Endothelial cell of umbilical vein (primary cell): ENCODE measurements around the gene CELF2. TPM values are rescaled to one million over a fixed set of nuclear protein-coding genes. Genes with fewer than 3 reads are reported as not detected.

Experiments used
- BruUV-seq: library from RNA; stranded (reverse); fragments of 400-500 nt; replicated peaks from 2 replicates; lab custom pipeline; 2021; lab: Mats Ljungman, UMichigan
- CTCF ChIA-PET: fragments of 300-600, 350-600 bp; sonication (Branson Sonifier 250); formaldehyde crosslinking; loops from one replicate; lab custom pipeline; 2021; ENCODE audit warnings: antibody characterized with exemption, inconsistent platforms; lab: Charles Lee
- POLR2A ChIA-PET: fragments of 300-600, 350-600 bp; sonication (Branson Sonifier 250); formaldehyde crosslinking; loops from one replicate; lab custom pipeline; 2021; ENCODE audit warnings: antibody characterized with exemption, inconsistent platforms; lab: Charles Lee
- DNase-seq: peaks from one replicate; pipeline ENCODE4 v3.0.0-alpha.2; 2011; ENCODE audit warnings: low read depth, low spot score
- FAIRE-seq: peaks from 2 replicates; lab custom pipeline; 2011; peaks lifted over from hg19 to GRCh38; lab: Jason Lieb, UNC
- H2AFZ ChIP-seq: 2 replicates; pipeline ENCODE4 v1.6.0; 2012; ENCODE audit warnings: low read depth, low read length, control low read depth, inconsistent platforms
- H3K27ac ChIP-seq: 2 replicates; pipeline ENCODE4 v1.5.1; 2011; ENCODE audit warnings: low read depth, mild to moderate bottlenecking, control low read depth, low read length, moderate library complexity; ENCODE audit not compliant: insufficient read depth
- H3K27me3 ChIP-seq, 2 experiments: 2 replicates each; pipeline versions ENCODE4 v1.6.0 to v1.6.1; 2011; ENCODE audit warnings: low read length in 2 of 2, mixed read lengths in 1 of 2; ENCODE audit not compliant: control insufficient read depth in 2 of 2, insufficient read depth in 2 of 2
- H3K36me3 ChIP-seq, 2 experiments: 2 replicates in 1 of 2; 3 replicates in 1 of 2; pipeline ENCODE4 v1.5.1; 2011; ENCODE audit warnings: low read length in 2 of 2, mild to moderate bottlenecking in 1 of 2, moderate library complexity in 1 of 2; ENCODE audit not compliant: control insufficient read depth in 2 of 2, insufficient read depth in 2 of 2; ENCODE audit errors: extremely low read depth in 1 of 2
- H3K4me1 ChIP-seq: 3 replicates; pipeline ENCODE4 v1.5.1; 2011; ENCODE audit warnings: mild to moderate bottlenecking, low read length; ENCODE audit not compliant: control insufficient read depth, insufficient read depth; ENCODE audit errors: extremely low read depth
- H3K4me2 ChIP-seq: 2 replicates; pipeline ENCODE4 v1.6.1; 2011; ENCODE audit warnings: low read length, control low read depth, mixed read lengths; ENCODE audit not compliant: insufficient read depth
- H3K4me3 ChIP-seq, 3 experiments: fragments of 200-600 bp in 1 of 3; sonication (generic), shearing (Covaris generic) in 1 of 3; replicated peaks in 1 of 3; 2 replicates each; pipeline ENCODE4 v1.5.1; 2011 to 2016; ENCODE audit warnings: control low read depth in 3 of 3, low read length in 3 of 3, mild to moderate bottlenecking in 2 of 3, inconsistent platforms in 1 of 3, low read depth in 1 of 3, moderate library complexity in 1 of 3; ENCODE audit not compliant: insufficient read depth in 1 of 3
- H3K79me2 ChIP-seq: 2 replicates; pipeline ENCODE4 v1.6.0; 2012; ENCODE audit warnings: low read length, inconsistent platforms; ENCODE audit not compliant: control insufficient read depth, insufficient read depth
- H3K9ac ChIP-seq: replicated peaks from 2 replicates; pipeline ENCODE3; 2011; ENCODE audit warnings: low read length, control low read depth; ENCODE audit not compliant: insufficient read depth; ENCODE audit errors: extremely low read depth
- H3K9me1 ChIP-seq: replicated peaks from 3 replicates; pipeline ENCODE4 v1.6.0; 2011; ENCODE audit warnings: mild to moderate bottlenecking, low read length; ENCODE audit not compliant: control insufficient read depth, insufficient read depth; ENCODE audit errors: extremely low read depth
- H3K9me3 ChIP-seq: replicated peaks from 2 replicates; pipeline ENCODE4 v1.5.1; 2012; ENCODE audit warnings: low read length, inconsistent platforms; ENCODE audit not compliant: control insufficient read depth, insufficient read depth
- H4K20me1 ChIP-seq: replicated peaks from 2 replicates; pipeline ENCODE3; 2011; ENCODE audit warnings: mild to moderate bottlenecking, low read length; ENCODE audit not compliant: control insufficient read depth, insufficient read depth; ENCODE audit errors: extremely low read depth
- CTCF ChIP-seq, 2 donors: IDR thresholded peaks; 1 replicate in 1 of 2; 2 replicates in 1 of 2; pipeline ENCODE4 v1.5.1; 2011; ENCODE audit warnings: low read length in 2 of 2, mild to moderate bottlenecking in 2 of 2, moderate library complexity in 2 of 2, control low read depth in 1 of 2, inconsistent platforms in 1 of 2, low read depth in 1 of 2; ENCODE audit not compliant: insufficient read depth in 1 of 2; ENCODE audit errors: extremely low read depth in 1 of 2
- EZH2 ChIP-seq: IDR thresholded peaks from 2 replicates; pipeline ENCODE4 v1.6.1; 2012; ENCODE audit warnings: borderline replicate concordance, low read depth, mild to moderate bottlenecking, moderate library complexity, low read length, inconsistent platforms; ENCODE audit not compliant: severe bottlenecking
- FOS ChIP-seq: IDR thresholded peaks from 2 replicates; pipeline ENCODE4 v1.6.1; 2011; ENCODE audit warnings: mild to moderate bottlenecking, low read length, moderate library complexity, borderline replicate concordance; ENCODE audit not compliant: insufficient read depth
- GATA2 ChIP-seq: IDR thresholded peaks from 2 replicates; pipeline ENCODE4 v1.7.0; 2011; ENCODE audit warnings: low read depth, mild to moderate bottlenecking, moderate library complexity, mixed read lengths, low read length; ENCODE audit not compliant: insufficient read length, insufficient read depth
- JUN ChIP-seq: IDR thresholded peaks from 2 replicates; pipeline ENCODE4 v1.6.1; 2011; ENCODE audit warnings: borderline replicate concordance, low read depth; ENCODE audit not compliant: insufficient read length, insufficient read depth
- MAX ChIP-seq: IDR thresholded peaks from 2 replicates; pipeline ENCODE4 v1.6.1; 2011; ENCODE audit not compliant: insufficient read depth, insufficient read length
- MYC ChIP-seq: IDR thresholded peaks from one replicate; pipeline ENCODE4 v1.6.1; 2011; ENCODE audit warnings: mild to moderate bottlenecking, low read depth, low read length
- POLR2A ChIP-seq: IDR thresholded peaks from 2 replicates; pipeline ENCODE4 v1.6.1; 2012; ENCODE audit warnings: low read depth, mild to moderate bottlenecking, control low read depth, low read length
- POLR2AphosphoS5 ChIP-seq: IDR thresholded peaks from 2 replicates; pipeline ENCODE4 v1.6.1; 2012; ENCODE audit warnings: low read depth, mild to moderate bottlenecking, control low read depth, low read length, moderate library complexity; ENCODE audit not compliant: insufficient read depth
- dilution Hi-C: fragments of 300-500 bp; cut with MboI; formaldehyde crosslinking; loops from one replicate; pipeline ENCODE4 v1.15.0; 2019; ENCODE audit warnings: low sequenced_read_pairs; ENCODE audit not compliant: extremely low pct_ligation_motif_present
- intact Hi-C: fragments of 100-400 bp; cut with micrococcal nuclease; formaldehyde crosslinking; loops from one replicate; pipeline ENCODE4 v1.10.0; 2022
- polyA plus RNA-seq, 4 experiments: library from polyadenylated mRNA; depleted of rRNA in 3 of 4; stranded (reverse) in 3 of 4; unstranded in 1 of 4; fragments of >200 nt; gene quantifications; 2 replicates each; pipeline versions ENCODE4 v1.2.1 to v1.2.3, GENCODE V29; 2011 to 2012; ENCODE audit warnings: missing spikeins in 1 of 4
- total RNA-seq: library from RNA; stranded (reverse); gene quantifications from 2 replicates; pipeline ENCODE4 v1.2.3, GENCODE V29; 2021

Gene CELF2
- total and polyA plus RNA-seq, 2 donors (not counting 3 experiments of a cell fraction or from before 2014, with no cell fraction given), result 21.6 to 42.6 TPM

DNA sequence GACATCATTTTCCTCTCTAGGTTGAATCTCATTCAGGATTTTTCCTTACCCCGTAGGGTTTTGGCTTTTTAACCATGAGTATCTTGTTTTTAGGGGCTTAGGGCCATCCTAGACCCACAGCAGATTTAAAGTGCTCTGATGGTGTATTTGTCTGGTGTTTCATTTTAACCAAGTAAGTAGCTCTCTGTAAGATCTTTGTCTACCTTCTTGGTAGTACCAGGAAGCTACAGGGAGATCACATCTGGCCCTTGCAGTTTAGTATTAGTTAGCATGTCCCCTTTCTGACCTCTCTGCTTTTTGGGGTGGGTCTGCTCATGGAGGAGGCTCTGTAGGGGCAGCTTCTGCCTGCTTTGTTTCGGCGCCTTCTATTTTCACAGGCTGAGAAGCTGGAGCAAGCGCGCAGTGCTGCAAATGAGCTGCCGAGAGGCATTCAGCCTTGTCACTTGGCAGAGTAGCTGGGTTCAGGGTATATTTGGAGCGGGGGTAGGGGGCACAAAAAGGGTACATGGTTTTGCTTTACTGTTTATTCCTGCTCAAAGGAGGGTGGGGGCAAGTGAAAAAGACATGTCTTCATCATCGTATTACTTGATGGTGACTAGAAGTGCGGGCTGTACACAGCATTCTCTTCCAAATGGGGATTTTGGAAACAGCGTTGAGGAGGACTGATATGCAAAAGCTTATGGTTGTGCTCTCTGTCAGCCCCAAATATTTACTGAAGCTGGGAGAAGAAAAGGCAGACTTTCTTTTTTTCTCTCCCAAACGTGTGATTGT lies 146.3 kb downstream of the CELF2 start:
- Histone ChIP-seq H3K4me2 (no peak overlapping the region), H3K9me1 (no peaks in the 10 kb centered on the region), H3K9ac (no peak overlapping the region), H3K4me1 (peaks cover 9% of the 10 kb centered on the region), H4K20me1 (no peaks in the 10 kb centered on the region), H3K9me3 (no peaks in the 10 kb centered on the region), H2AFZ (no peak overlapping the region), H3K27me3 (no peaks in the 10 kb centered on the region), H3K4me3 (no peak overlapping the region), H3K79me2 (no peaks in the 10 kb centered on the region), H3K36me3 (no peaks in the 10 kb centered on the region), H3K27ac (no peak overlapping the region)
- DNase-seq (no peak), FAIRE-seq (no peak)
- POLR2A ChIA-PET, result no interaction called here
- intact Hi-C loops (no loop called here), dilution Hi-C loops (no loop called here)
- TF ChIP-seq POLR2AphosphoS5 (no peak), MAX (no peak), CTCF (IDR thresholded peaks at IDR 0.05; ENCODE audit: extremely low read depth in 1 of 2, insufficient read depth in 1 of 2, low read depth in 1 of 2, low read length in 2 of 2) (no peak), FOS (no peak), EZH2 (no peak), JUN (no peak), MYC (no peak), GATA2 (no peak), POLR2A (no peak)
- no TSS peak for BruUV-seq
- CTCF ChIA-PET, result interaction anchor here (1.0 to 1.6 kb wide), 4 partner anchors 40 to 1821 kb away, joined by 3 to 4 read pairs (median 3); no protein-coding TSS in a partner anchor
